Thyroid gland (tissue), 4 donors: ENCODE measurements around the gene OTUB1.

Experiments used
- POLR2A ChIP-seq, 2 donors: fragments of 450-650 bp; IDR thresholded peaks; one replicate each; pipeline ENCODE4 v1.6.1; 2017; ENCODE audit warnings: antibody characterized with exemption in 2 of 2, mild to moderate bottlenecking in 2 of 2, moderate library complexity in 1 of 2
- TF ChIP-seq, protein P1 (sequence below), 6 experiments: fragments of 200-600 bp in 3 of 6; fragments of 450-650 bp in 3 of 6; sonication (generic) in 3 of 6; IDR thresholded peaks; one replicate each; pipeline ENCODE4 v1.5.1; 2016 to 2019; ENCODE audit warnings: antibody characterized with exemption in 6 of 6, mild to moderate bottlenecking in 2 of 6, inconsistent platforms in 1 of 6, moderate library complexity in 1 of 6

DNA sequence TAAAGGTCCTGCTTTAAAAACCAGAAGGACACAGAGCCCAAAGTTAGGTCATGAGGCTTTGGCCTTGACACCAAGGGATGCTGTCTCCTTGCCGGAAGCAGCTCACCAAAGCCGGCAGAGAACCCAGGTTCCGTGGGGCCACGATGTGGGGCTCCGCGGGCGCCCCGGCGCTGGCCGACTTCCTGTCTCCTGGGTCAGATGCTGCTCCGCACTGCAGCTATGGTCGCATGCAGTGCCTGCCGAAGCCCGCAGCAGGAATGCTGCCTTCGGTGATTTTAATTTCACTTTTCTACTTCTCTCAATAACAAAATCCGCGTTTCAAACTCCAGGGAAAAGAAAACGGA, 454 bp upstream of the OTUB1 start:
- TF ChIP-seq, protein P1, sequence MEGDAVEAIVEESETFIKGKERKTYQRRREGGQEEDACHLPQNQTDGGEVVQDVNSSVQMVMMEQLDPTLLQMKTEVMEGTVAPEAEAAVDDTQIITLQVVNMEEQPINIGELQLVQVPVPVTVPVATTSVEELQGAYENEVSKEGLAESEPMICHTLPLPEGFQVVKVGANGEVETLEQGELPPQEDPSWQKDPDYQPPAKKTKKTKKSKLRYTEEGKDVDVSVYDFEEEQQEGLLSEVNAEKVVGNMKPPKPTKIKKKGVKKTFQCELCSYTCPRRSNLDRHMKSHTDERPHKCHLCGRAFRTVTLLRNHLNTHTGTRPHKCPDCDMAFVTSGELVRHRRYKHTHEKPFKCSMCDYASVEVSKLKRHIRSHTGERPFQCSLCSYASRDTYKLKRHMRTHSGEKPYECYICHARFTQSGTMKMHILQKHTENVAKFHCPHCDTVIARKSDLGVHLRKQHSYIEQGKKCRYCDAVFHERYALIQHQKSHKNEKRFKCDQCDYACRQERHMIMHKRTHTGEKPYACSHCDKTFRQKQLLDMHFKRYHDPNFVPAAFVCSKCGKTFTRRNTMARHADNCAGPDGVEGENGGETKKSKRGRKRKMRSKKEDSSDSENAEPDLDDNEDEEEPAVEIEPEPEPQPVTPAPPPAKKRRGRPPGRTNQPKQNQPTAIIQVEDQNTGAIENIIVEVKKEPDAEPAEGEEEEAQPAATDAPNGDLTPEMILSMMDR (IDR thresholded peaks at IDR 0.05), result no peak
- no peak for TF ChIP-seq POLR2A (IDR thresholded peaks at IDR 0.05)
